A673 (cell line): ENCODE data around the gene PIAS4. TPM values are rescaled to one million over a fixed set of nuclear protein-coding genes. Genes with fewer than 3 reads are reported as not detected.
"Not testable (repeated sequence)": the region's sequence is repeated elsewhere in the genome, so short reads cannot be mapped to it uniquely, and the experiment has no call there.

ENCODE experiments used
- BruUV-seq: library from RNA; stranded (reverse); fragments of 400-500 nt; replicated peaks from 2 replicates; lab custom pipeline; 2021; lab: Mats Ljungman, UMichigan
- CTCF ChIA-PET: fragments of 300-600 bp; sonication (Branson Sonifier 250); formaldehyde crosslinking; loops from one replicate; lab custom pipeline; 2022; ENCODE audit warnings: antibody characterized with exemption; lab: Charles Lee
- POLR2A ChIA-PET: fragments of 300-600 bp; sonication (Branson Sonifier 250); formaldehyde crosslinking; loops from one replicate; lab custom pipeline; 2022; ENCODE audit warnings: antibody characterized with exemption; ENCODE audit not compliant: low non-redundant PET; lab: Charles Lee
- DNase-seq: peaks from one replicate; pipeline ENCODE4 v3.0.0-alpha.2; 2015; ENCODE audit warnings: low spot score
- H3K27ac ChIP-seq: fragments of 200-600 bp; sonication (generic); 2 replicates; pipeline ENCODE4 v1.5.1; 2016; ENCODE audit warnings: mixed run types, low read depth, mild to moderate bottlenecking, mixed read lengths, antibody characterized with exemption, low read length; ENCODE audit not compliant: poor library complexity, severe bottlenecking
- H3K27me3 ChIP-seq: fragments of 200-600 bp; sonication (generic); replicated peaks from 2 replicates; pipeline ENCODE4 v1.6.1; 2017; ENCODE audit warnings: mixed run types, low read depth, mild to moderate bottlenecking, mixed read lengths, antibody characterized with exemption, low read length; ENCODE audit not compliant: insufficient read depth, poor library complexity
- H3K36me3 ChIP-seq: fragments of 200-600 bp; sonication (generic); 2 replicates; pipeline ENCODE4 v1.6.1; 2016; ENCODE audit warnings: mixed run types, mild to moderate bottlenecking, mixed read lengths, antibody characterized with exemption, low read length; ENCODE audit not compliant: insufficient read depth, poor library complexity, severe bottlenecking
- H3K4me1 ChIP-seq: fragments of 200-600 bp; sonication (generic); 2 replicates; pipeline ENCODE4 v1.6.1; 2017; ENCODE audit warnings: mixed run types, mild to moderate bottlenecking, mixed read lengths, antibody characterized with exemption, low read length; ENCODE audit not compliant: insufficient read depth, poor library complexity, severe bottlenecking
- H3K4me3 ChIP-seq: fragments of 200-600 bp; sonication (generic); 2 replicates; pipeline ENCODE4 v1.5.1; 2016; ENCODE audit warnings: low read depth, mixed run types, mild to moderate bottlenecking, mixed read lengths, low read length; ENCODE audit not compliant: poor library complexity, severe bottlenecking
- H3K9me3 ChIP-seq: fragments of 200-600 bp; sonication (generic); 2 replicates; pipeline ENCODE4 v1.6.1; 2016; ENCODE audit warnings: mixed run types, low read depth, mild to moderate bottlenecking, mixed read lengths, antibody characterized with exemption, low read length; ENCODE audit not compliant: poor library complexity, severe bottlenecking
- EZH2 ChIP-seq: fragments of 200-600 bp; sonication (generic); IDR thresholded peaks from 2 replicates; pipeline ENCODE4 v1.6.1; 2017; ENCODE audit warnings: borderline replicate concordance, low read depth, mild to moderate bottlenecking, mixed read lengths, antibody characterized with exemption, low read length; ENCODE audit not compliant: poor library complexity, severe bottlenecking
- intact Hi-C: fragments of 100-400 bp; cut with micrococcal nuclease; formaldehyde crosslinking; loops from one replicate; pipeline ENCODE4 v1.10.0; 2022; ENCODE audit not compliant: unreplicated experiment
- total RNA-seq: library from RNA; stranded (reverse); gene quantifications from 2 replicates; pipeline ENCODE4 v1.2.3, GENCODE V29; 2021
- TF ChIP-seq, protein P1 (sequence below): fragments of 300-800, 200-600 bp; sonication (generic); conservative IDR thresholded peaks from 2 replicates; pipeline ENCODE4 v1.5.1; 2017; ENCODE audit warnings: low read depth, mild to moderate bottlenecking, antibody characterized with exemption, low read length, moderate library complexity, mixed read lengths

PIAS4 gene
- total RNA-seq, 1 experiment from 2014 or later = 59.1 TPM

GRCh38 chr19:3987619-3988371 is 19.7 kb upstream of the PIAS4 start:
- ChIA-PET CTCF (interaction anchor here (0.5 to 1.5 kb wide), 22 partner anchors 17 to 1037 kb away, joined by 3 to 16 read pairs (median 6); partner anchors contain the start of genes MPND, MRPL54 and PIAS4), POLR2A (interaction anchor here (0.5 to 0.7 kb wide), 4 partner anchors 10 to 488 kb away, joined by 14 to 37 read pairs (median 22); partner anchors contain the start of gene MPND)
- BruUV-seq = no TSS peak
- peaks cover 24% of the 10 kb centered on the region for H3K4me1 ChIP-seq
- H3K27ac ChIP-seq = peak overlapping the region; percentile 45
- no peaks in the 10 kb centered on the region for H3K27me3 ChIP-seq
- TF ChIP-seq, protein P1, sequence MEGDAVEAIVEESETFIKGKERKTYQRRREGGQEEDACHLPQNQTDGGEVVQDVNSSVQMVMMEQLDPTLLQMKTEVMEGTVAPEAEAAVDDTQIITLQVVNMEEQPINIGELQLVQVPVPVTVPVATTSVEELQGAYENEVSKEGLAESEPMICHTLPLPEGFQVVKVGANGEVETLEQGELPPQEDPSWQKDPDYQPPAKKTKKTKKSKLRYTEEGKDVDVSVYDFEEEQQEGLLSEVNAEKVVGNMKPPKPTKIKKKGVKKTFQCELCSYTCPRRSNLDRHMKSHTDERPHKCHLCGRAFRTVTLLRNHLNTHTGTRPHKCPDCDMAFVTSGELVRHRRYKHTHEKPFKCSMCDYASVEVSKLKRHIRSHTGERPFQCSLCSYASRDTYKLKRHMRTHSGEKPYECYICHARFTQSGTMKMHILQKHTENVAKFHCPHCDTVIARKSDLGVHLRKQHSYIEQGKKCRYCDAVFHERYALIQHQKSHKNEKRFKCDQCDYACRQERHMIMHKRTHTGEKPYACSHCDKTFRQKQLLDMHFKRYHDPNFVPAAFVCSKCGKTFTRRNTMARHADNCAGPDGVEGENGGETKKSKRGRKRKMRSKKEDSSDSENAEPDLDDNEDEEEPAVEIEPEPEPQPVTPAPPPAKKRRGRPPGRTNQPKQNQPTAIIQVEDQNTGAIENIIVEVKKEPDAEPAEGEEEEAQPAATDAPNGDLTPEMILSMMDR = peak; percentile 90
- no peak for TF ChIP-seq EZH2
- H3K9me3 ChIP-seq = no peaks in the 10 kb centered on the region
- H3K4me3 ChIP-seq = peak overlapping the region; percentile 98
- peak; percentile 91 for DNase-seq
- intact Hi-C loops = no loop called here
- peaks cover 21% of the 10 kb centered on the region for H3K36me3 ChIP-seq

DNA sequence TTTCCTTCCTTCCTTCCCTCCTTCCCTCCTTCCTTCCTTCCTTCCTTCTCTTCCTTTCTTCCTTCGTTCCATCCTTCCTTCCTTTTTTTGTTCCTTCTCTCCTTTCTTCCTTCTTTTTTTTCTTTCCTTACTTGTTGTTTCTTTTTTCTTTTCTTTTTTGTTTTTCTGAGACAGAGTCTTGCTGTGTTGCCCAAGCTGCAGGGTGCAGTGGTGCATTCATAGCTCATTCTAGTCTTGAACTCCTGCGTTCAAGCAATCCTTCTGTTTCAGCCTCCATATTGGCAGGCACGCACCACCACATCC is 16.8 kb upstream of the PIAS4 start:
- no TSS peak for BruUV-seq

GRCh38 chr19:3995607-3996006 is 11.9 kb upstream of the PIAS4 start:
- Histone ChIP-seq H3K4me1 (no peaks in the 10 kb centered on the region), H3K9me3 (no peaks in the 10 kb centered on the region), H3K4me3 (no peak overlapping the region), H3K27ac (no peak overlapping the region), H3K36me3 (no peaks in the 10 kb centered on the region), H3K27me3 (no peaks in the 10 kb centered on the region)
- intact Hi-C loops = no loop called here
- TF ChIP-seq, protein P1 = no peak
- TF ChIP-seq EZH2 = no peak
- no TSS peak for BruUV-seq
- no peak for DNase-seq
- CTCF ChIA-PET = no interaction called here
- POLR2A ChIA-PET = no interaction called here

More for the DNA sequence above, 16.8 kb upstream of the PIAS4 start:
- H3K4me3 ChIP-seq = no peak overlapping the region
- no peaks in the 10 kb centered on the region for H3K27me3 ChIP-seq
- ChIA-PET CTCF (no interaction called here), POLR2A (no interaction called here)
- TF ChIP-seq, protein P1 = no peak
- TF ChIP-seq EZH2 = no peak
- H3K4me1 ChIP-seq = peaks cover 10% of the 10 kb centered on the region
- no peak for DNase-seq
- H3K9me3 ChIP-seq = no peaks in the 10 kb centered on the region
- H3K27ac ChIP-seq = no peak overlapping the region
- intact Hi-C loops = no loop called here
- H3K36me3 ChIP-seq = no peaks in the 10 kb centered on the region

DNA sequence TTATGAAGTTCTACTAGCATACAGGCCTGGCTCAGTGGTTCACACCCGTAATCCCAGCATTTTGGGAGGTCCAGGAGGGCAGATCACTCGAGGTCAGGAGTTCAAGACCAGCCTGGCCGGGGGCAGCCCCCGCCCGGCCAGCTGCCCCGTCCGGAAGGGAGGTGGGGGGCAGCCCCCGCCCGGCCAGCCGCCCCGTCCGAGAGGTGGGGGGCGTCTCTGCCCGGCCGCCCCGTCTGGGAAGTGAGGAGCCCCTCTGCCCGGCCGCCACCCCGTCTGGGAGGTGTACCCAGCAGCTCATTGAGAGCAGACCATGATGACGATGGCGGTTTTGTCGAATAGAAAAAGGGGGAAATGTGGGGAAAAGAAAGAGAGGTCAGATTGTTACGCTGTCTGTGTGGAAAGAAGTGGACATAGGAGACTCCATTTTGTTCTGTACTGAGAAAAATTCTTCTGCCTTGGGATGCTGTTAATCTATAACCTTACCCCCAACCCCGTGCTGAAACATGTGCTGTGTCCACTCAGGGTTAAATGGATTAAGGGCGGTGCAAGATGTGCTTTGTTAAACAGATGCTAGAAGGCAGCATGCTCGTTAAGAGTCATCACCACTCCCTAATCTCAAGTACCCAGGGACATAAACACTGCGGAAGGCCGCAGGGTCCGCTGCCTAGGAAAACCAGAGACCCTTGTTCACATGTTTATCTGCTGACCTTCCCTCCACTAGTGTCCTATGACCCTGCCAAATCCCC is 8.7 kb upstream of the PIAS4 start:
- CTCF ChIA-PET, H3K27me3 ChIP-seq, intact Hi-C loops, H3K27ac ChIP-seq, H3K4me1 ChIP-seq, H3K4me3 ChIP-seq, H3K9me3 ChIP-seq, DNase-seq, BruUV-seq, H3K36me3 ChIP-seq: not testable (repeated sequence)
- POLR2A ChIA-PET = interaction anchor here (0.6 kb wide), 1 partner anchor 1966 kb away, joined by 13 read pairs; no protein-coding TSS in a partner anchor

- POLR2A ChIA-PET = not testable (repeated sequence)
Observed at GRCh38 chr19:4000798-4001197, 6.7 kb upstream of the PIAS4 start.

More at GRCh38 chr19:4000798-4001197, 6.7 kb upstream of the PIAS4 start:
- BruUV-seq, H3K9me3 ChIP-seq, DNase-seq, H3K27ac ChIP-seq, H3K36me3 ChIP-seq, H3K4me3 ChIP-seq, intact Hi-C loops, H3K4me1 ChIP-seq, H3K27me3 ChIP-seq, CTCF ChIA-PET: not testable (repeated sequence)
